K562 (cell line): ENCODE data around the gene NPHP3. TPM values are rescaled to one million over a fixed set of nuclear protein-coding genes. Genes with fewer than 3 reads are reported as not detected.

Experiments used
- BRD9 ChIP-seq: fragments of 450-650 bp; IDR thresholded peaks from 2 replicates; pipeline ENCODE4 v1.6.1; 2018; ENCODE audit warnings: low read depth; ENCODE audit not compliant: partially characterized antibody
- CBFA2T3 ChIP-seq: fragments of 450-650 bp; IDR thresholded peaks from 2 replicates; pipeline ENCODE4 v1.6.1; 2017
- COPS2 ChIP-seq: fragments of 450-650 bp; conservative IDR thresholded peaks from 2 replicates; pipeline ENCODE4 v1.6.1; 2016; ENCODE audit warnings: mild to moderate bottlenecking, moderate library complexity
- CREM ChIP-seq: IDR thresholded peaks from 2 replicates; pipeline ENCODE4 v1.6.1; 2014; ENCODE audit warnings: antibody characterized with exemption, low read depth
- MAFK ChIP-seq: IDR thresholded peaks from 2 replicates; pipeline ENCODE4 v1.6.1; 2011; ENCODE audit warnings: low read length, improper control_type of control experiment
- MEF2D ChIP-seq: conservative IDR thresholded peaks from 2 replicates; pipeline ENCODE4 v1.6.1; 2016; ENCODE audit warnings: low read depth, missing genetic modification characterization, missing compliant biosample characterization
- NFRKB ChIP-seq: fragments of 450-650 bp; IDR thresholded peaks from 2 replicates; pipeline ENCODE4 v1.6.1; 2016; ENCODE audit warnings: low read depth
- PHB2 ChIP-seq: fragments of 450-650 bp; IDR thresholded peaks from 2 replicates; pipeline ENCODE4 v1.6.1; 2017; ENCODE audit warnings: low read depth
- SMARCC2 ChIP-seq: fragments of 450-650 bp; IDR thresholded peaks from 2 replicates; pipeline ENCODE4 v1.6.1; 2017; ENCODE audit warnings: antibody characterized with exemption, moderate library complexity, mild to moderate bottlenecking, low read depth
- SREBF1 ChIP-seq: fragments of 150-350 bp; IDR thresholded peaks from 2 replicates; pipeline ENCODE4 v1.6.1; 2014; ENCODE audit warnings: antibody characterized with exemption, low read depth, low read length, borderline replicate concordance
- SREBF2 ChIP-seq: sonication (generic); formaldehyde crosslinking; IDR thresholded peaks from 2 replicates; pipeline ENCODE4 v1.4.0; 2020; ENCODE audit warnings: mild to moderate bottlenecking, missing genetic modification reagents
- STAG1 ChIP-seq: sonication (generic); formaldehyde crosslinking; IDR thresholded peaks from 2 replicates; pipeline ENCODE4 v1.5.0; 2020; ENCODE audit warnings: missing genetic modification reagents, borderline replicate concordance
- STAT5A ChIP-seq: IDR thresholded peaks from 2 replicates; pipeline ENCODE4 v1.6.1; 2012; ENCODE audit warnings: low read length, inconsistent platforms, borderline replicate concordance
- ZBTB17 ChIP-seq: fragments of 450-650 bp; formaldehyde crosslinking; IDR thresholded peaks from 2 replicates; pipeline ENCODE4 v1.4.0; 2020; ENCODE audit warnings: mild to moderate bottlenecking
- ZNF41 ChIP-seq: fragments of 250-450 bp; sonication (Bioruptor Pico); conservative IDR thresholded peaks from 2 replicates; pipeline ENCODE4 v1.4.0; 2020; ENCODE audit warnings: mild to moderate bottlenecking
- ZNF444 ChIP-seq: fragments of 250-450 bp; sonication (Bioruptor Pico); IDR thresholded peaks from 2 replicates; pipeline ENCODE4 v1.4.0; 2020; ENCODE audit warnings: mild to moderate bottlenecking, moderate library complexity
- polyA plus RNA-seq, 8 experiments: library from polyadenylated mRNA; depleted of rRNA in 4 of 8; stranded (reverse) in 5 of 8; unstranded in 3 of 8; fragments of >200 nt; fragmentation: Nextera tagmentation in 2 of 8; fragmentation: Illumina TruSeq in 1 of 8; extraction: Ambion mirVana in 2 of 8; extraction: Trizol in 1 of 8; gene quantifications; 2 replicates each; pipeline versions ENCODE4 v1.2.1 to v1.2.3, GENCODE V29; 2011 to 2014; ENCODE audit warnings: inconsistent platforms in 1 of 8, missing spikeins in 1 of 8
- total RNA-seq, 7 experiments: library from RNA; depleted of rRNA in 6 of 7; stranded (reverse); fragments of >200 nt in 6 of 7; fragmentation: Illumina TruSeq in 2 of 7; extraction: Trizol in 2 of 7; gene quantifications; 2 replicates each; pipeline versions ENCODE4 v1.2.1 to v1.2.3, GENCODE V29; 2011 to 2021; ENCODE audit warnings: low replicate concordance in 1 of 7
- TF ChIP-seq, protein P1 (sequence below): sonication (generic); formaldehyde crosslinking; IDR thresholded peaks from 2 replicates; pipeline ENCODE4 v1.8.0; 2023; ENCODE audit warnings: mild to moderate bottlenecking, missing genetic modification reagents
- TF ChIP-seq, protein P2 (sequence below): fragments of 250-450 bp; sonication (Bioruptor Pico); IDR thresholded peaks from 2 replicates; pipeline ENCODE4 v1.8.0; 2021; ENCODE audit warnings: borderline replicate concordance, mild to moderate bottlenecking, moderate library complexity; ENCODE audit not compliant: poor library complexity, severe bottlenecking
- TF ChIP-seq, protein P3 (sequence below): IDR thresholded peaks from 2 replicates; pipeline ENCODE4 v1.6.1; 2011; ENCODE audit not compliant: insufficient read length; ENCODE audit errors: extremely low read depth
- TF ChIP-seq, protein P4 (sequence below): fragments of 250-450 bp; sonication (Bioruptor Pico); IDR thresholded peaks from 2 replicates; pipeline ENCODE4 v1.8.0; 2022; ENCODE audit warnings: moderate library complexity, mild to moderate bottlenecking, inconsistent platforms
- TF ChIP-seq, protein P5 (sequence below): fragments of 450-650 bp; IDR thresholded peaks from 2 replicates; pipeline ENCODE4 v1.6.1; 2017; ENCODE audit warnings: mild to moderate bottlenecking, moderate library complexity
- TF ChIP-seq, protein P6 (sequence below): fragments of 450-650 bp; IDR thresholded peaks from 2 replicates; pipeline ENCODE4 v1.6.1; 2016; ENCODE audit warnings: mild to moderate bottlenecking

The NPHP3 gene
- total and polyA plus RNA-seq, 9 of the 15 experiments (the other 6 are each of a cell fraction or from before 2014, with no cell fraction given): 0.62 to 13.2 (median 5.8) TPM

DNA sequence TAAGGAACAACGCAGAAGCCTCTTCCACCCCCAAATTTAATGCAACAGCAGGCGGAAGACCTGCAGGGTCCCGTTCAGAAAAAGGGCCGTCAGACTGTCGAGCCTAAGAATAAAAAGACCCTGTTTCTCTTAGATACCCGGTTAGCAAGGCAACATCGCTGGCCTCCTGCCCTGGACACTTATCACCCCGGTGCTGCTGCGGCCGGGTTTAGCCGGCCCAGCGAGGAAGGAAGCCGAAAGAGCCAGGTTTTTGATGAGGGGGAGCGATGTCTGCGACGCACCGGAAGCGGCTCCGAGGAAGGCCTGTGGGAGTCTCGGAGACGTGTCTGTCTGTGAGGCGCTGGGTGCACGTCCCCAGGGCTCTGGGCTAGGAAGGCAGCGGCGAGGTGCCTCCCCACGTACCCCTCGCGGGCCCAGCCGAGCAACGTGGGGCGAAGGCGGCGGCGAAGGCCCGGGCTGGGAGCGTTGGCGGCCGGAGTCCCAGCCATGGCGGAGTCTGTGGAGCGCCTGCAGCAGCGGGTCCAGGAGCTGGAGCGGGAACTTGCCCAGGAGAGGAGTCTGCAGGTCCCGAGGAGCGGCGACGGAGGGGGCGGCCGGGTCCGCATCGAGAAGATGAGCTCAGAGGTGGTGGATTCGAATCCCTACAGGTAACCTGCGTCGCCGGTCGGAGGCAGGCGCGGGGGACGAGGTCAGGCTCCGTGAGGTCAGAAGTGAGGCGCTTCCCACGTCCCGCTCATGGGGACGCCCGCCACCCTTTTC is 62.0 kb downstream of the NPHP3 start, which contains the start of gene UBA5 (continued):
- TF ChIP-seq, protein P1, sequence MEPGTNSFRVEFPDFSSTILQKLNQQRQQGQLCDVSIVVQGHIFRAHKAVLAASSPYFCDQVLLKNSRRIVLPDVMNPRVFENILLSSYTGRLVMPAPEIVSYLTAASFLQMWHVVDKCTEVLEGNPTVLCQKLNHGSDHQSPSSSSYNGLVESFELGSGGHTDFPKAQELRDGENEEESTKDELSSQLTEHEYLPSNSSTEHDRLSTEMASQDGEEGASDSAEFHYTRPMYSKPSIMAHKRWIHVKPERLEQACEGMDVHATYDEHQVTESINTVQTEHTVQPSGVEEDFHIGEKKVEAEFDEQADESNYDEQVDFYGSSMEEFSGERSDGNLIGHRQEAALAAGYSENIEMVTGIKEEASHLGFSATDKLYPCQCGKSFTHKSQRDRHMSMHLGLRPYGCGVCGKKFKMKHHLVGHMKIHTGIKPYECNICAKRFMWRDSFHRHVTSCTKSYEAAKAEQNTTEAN (CRISPR knock-in tag): no peak
- TF ChIP-seq NFRKB (no peak), ZBTB17 (CRISPR knock-in tag) (no peak), CREM (peak; percentile 6; the same call in 1 of the 2 replicates), SMARCC2 (no peak), SREBF2 (CRISPR knock-in tag) (no peak), COPS2 (no peak), ZNF444 (CRISPR knock-in tag) (no peak), STAT5A (no peak), ZNF41 (CRISPR knock-in tag) (no peak), SREBF1 (no peak), CBFA2T3 (no peak), MEF2D (no peak), STAG1 (CRISPR knock-in tag) (no peak), BRD9 (peak; percentile 32), MAFK (no peak), PHB2 (no peak)
- TF ChIP-seq, protein P2, sequence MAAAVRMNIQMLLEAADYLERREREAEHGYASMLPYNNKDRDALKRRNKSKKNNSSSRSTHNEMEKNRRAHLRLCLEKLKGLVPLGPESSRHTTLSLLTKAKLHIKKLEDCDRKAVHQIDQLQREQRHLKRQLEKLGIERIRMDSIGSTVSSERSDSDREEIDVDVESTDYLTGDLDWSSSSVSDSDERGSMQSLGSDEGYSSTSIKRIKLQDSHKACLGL (CRISPR knock-in tag): no peak
- TF ChIP-seq, protein P3, sequence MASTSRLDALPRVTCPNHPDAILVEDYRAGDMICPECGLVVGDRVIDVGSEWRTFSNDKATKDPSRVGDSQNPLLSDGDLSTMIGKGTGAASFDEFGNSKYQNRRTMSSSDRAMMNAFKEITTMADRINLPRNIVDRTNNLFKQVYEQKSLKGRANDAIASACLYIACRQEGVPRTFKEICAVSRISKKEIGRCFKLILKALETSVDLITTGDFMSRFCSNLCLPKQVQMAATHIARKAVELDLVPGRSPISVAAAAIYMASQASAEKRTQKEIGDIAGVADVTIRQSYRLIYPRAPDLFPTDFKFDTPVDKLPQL: no peak
- TF ChIP-seq, protein P4, sequence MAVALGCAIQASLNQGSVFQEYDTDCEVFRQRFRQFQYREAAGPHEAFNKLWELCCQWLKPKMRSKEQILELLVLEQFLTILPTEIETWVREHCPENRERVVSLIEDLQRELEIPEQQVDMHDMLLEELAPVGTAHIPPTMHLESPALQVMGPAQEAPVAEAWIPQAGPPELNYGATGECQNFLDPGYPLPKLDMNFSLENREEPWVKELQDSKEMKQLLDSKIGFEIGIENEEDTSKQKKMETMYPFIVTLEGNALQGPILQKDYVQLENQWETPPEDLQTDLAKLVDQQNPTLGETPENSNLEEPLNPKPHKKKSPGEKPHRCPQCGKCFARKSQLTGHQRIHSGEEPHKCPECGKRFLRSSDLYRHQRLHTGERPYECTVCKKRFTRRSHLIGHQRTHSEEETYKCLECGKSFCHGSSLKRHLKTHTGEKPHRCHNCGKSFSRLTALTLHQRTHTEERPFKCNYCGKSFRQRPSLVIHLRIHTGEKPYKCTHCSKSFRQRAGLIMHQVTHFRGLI (CRISPR knock-in tag): no peak
- TF ChIP-seq, protein P5, sequence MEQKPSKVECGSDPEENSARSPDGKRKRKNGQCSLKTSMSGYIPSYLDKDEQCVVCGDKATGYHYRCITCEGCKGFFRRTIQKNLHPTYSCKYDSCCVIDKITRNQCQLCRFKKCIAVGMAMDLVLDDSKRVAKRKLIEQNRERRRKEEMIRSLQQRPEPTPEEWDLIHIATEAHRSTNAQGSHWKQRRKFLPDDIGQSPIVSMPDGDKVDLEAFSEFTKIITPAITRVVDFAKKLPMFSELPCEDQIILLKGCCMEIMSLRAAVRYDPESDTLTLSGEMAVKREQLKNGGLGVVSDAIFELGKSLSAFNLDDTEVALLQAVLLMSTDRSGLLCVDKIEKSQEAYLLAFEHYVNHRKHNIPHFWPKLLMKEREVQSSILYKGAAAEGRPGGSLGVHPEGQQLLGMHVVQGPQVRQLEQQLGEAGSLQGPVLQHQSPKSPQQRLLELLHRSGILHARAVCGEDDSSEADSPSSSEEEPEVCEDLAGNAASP: no peak
- TF ChIP-seq, protein P6, sequence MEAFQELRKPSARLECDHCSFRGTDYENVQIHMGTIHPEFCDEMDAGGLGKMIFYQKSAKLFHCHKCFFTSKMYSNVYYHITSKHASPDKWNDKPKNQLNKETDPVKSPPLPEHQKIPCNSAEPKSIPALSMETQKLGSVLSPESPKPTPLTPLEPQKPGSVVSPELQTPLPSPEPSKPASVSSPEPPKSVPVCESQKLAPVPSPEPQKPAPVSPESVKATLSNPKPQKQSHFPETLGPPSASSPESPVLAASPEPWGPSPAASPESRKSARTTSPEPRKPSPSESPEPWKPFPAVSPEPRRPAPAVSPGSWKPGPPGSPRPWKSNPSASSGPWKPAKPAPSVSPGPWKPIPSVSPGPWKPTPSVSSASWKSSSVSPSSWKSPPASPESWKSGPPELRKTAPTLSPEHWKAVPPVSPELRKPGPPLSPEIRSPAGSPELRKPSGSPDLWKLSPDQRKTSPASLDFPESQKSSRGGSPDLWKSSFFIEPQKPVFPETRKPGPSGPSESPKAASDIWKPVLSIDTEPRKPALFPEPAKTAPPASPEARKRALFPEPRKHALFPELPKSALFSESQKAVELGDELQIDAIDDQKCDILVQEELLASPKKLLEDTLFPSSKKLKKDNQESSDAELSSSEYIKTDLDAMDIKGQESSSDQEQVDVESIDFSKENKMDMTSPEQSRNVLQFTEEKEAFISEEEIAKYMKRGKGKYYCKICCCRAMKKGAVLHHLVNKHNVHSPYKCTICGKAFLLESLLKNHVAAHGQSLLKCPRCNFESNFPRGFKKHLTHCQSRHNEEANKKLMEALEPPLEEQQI: no peak
